ENCODE measurements around the gene SPRYD4.
"Not testable (repeated sequence)": the region's sequence is repeated elsewhere in the genome, so short reads cannot be mapped to it uniquely, and the experiment has no call there.

Gene SPRYD4

DNA sequence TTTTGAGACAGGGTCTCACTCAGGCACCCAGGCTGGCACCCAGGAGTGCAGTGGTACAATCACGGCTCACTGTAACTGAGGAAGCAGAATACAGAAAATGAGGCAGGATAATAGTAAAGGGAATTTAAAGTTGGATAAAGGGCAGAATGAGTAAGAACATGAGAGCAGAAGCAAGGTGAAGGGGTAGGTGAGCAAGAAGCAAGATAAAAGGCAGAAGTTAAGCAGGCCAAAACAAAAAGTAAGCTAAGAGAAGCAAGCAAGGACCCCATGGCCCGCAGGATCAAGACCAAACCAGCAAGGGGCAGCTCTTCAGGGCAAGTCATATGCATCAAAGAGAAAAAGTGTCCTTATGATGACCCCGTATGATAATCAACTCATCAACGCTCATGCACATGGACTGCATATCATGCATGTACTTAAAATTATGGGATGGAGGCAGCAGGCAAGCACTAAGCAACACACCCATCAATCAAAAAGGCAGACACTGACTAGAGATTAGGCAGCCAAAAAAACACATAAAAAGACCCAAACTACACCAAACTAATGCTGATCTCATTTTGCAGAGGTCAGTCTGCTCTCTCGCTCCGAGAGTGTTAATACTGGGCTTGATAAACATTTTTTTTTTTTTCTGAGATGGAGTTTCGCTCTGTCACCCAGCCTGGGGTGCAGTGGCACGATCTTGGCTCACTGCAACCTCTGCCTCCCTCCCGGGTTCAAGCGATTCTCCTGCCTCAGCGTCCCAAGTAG, 30.8 kb upstream of the SPRYD4 start:
- H3K4me1 ChIP-seq (ENCODE audit: insufficient read depth, insufficient read length): no peaks in the 10 kb centered on the region
- H3K9me3 ChIP-seq (ENCODE audit: insufficient read depth, low read length): 0 out of 2 replicates have a peak, but pooled peaks cover under 1% of the 10 kb centered on the region
- no peak overlapping the region for H3K4me3 ChIP-seq (ENCODE audit: insufficient read length, low read depth)
- no peaks in the 10 kb centered on the region for H3K27me3 ChIP-seq (ENCODE audit: insufficient read depth, insufficient read length)
- TF ChIP-seq ZNF274 (IDR thresholded peaks at IDR 0.05; ENCODE audit: low read depth, low read length) (no peak), SUZ12 (IDR thresholded peaks at IDR 0.05; ENCODE audit: extremely low read depth, insufficient read depth, insufficient read length) (no peak), YY1 (IDR thresholded peaks at IDR 0.05; ENCODE audit: insufficient read depth, insufficient read length) (no peak)
- H3K36me3 ChIP-seq (ENCODE audit: insufficient read depth, insufficient read length, low read length): peaks cover 21% of the 10 kb centered on the region
- no peak overlapping the region for H3K9ac ChIP-seq (ENCODE audit: insufficient read length, low read depth)
- DNase-seq (ENCODE audit: low read depth, low spot score): no peak

DNA sequence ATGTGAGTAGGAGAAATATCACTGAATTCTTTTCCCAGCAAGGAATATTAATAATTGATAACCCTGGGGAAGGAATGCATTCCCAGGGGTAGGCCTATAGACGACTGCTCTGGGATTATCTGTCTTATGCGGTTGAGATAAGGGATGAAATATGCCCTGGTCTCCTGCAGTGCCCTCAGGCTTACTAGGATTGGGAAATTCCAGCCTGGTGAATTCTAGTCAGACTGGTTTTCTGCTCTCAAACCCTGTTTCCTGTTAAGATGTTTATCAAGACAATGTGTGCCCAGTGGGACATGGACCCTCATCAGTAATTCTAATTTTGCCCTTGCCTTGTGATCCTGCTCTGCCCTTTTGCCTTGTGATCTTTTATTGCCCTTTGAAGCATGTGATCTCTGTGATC, 25.2 kb upstream of the SPRYD4 start:
- DNase-seq (ENCODE audit: low read depth, low spot score); H3K27me3 ChIP-seq (ENCODE audit: insufficient read depth, insufficient read length); H3K4me1 ChIP-seq (ENCODE audit: insufficient read depth, insufficient read length); H3K9ac ChIP-seq (ENCODE audit: insufficient read length, low read depth); H3K4me3 ChIP-seq (ENCODE audit: insufficient read length, low read depth): not testable (repeated sequence)
- H3K9me3 ChIP-seq (ENCODE audit: insufficient read depth, low read length): peaks cover 24% of the 10 kb centered on the region
- H3K36me3 ChIP-seq (ENCODE audit: insufficient read depth, insufficient read length, low read length): peaks cover 22% of the 10 kb centered on the region

DNA sequence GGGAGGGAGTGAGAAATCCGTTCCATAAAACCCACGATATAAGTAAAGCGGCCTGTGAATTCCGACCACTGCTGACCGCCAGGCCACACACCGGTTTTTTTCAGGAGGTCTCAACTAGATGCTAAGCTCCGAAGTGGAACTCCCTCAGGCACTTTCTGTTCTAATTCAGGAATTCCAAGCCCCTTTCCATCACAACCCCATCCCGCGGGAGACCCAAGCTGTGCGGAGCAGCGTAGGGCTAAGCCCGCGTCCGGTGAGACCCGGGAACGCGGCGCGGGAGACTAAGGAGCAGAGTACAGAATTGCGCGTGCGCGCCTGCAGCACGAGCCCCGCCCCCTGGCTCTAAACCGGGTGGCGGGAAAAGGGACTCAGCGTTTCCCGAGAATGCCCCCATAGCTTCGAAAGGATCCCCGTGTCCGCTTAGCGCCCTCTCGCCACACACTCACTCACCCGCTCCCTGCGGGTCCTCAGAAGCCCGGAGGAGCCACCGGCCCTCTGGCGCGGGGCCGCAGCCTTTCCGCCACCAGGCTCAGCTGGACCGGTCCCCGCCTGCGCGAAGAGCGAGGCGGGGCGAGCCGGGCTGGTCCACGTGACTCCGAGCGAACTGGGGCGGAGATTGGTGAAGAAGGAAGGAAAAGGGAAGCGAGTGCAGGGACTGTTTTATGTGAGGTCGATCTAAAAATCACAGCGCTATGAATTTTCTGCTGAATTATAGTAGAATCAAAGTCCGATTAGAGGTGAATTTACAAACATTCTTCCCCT, 19.3 kb upstream of the SPRYD4 start, which contains the start of gene TIMELESS:
TSS of gene TIMELESS (minus strand) at position 567 of the 762 bp plus-strand sequence. CDS start 15,256 bp downstream, outside the sequence.
- peaks cover 10% of the 10 kb centered on the region for H3K9me3 ChIP-seq (ENCODE audit: insufficient read depth, low read length)
- H3K9ac ChIP-seq (ENCODE audit: insufficient read length, low read depth): peak within 1 kb of the TSS; percentile 95
- peak within 1 kb of the TSS; percentile 70 for H3K4me3 ChIP-seq (ENCODE audit: insufficient read length, low read depth)
- no peak for TF ChIP-seq YY1 (IDR thresholded peaks at IDR 0.05; ENCODE audit: insufficient read depth, insufficient read length)
- no peak for TF ChIP-seq SUZ12 (IDR thresholded peaks at IDR 0.05; ENCODE audit: extremely low read depth, insufficient read depth, insufficient read length)
- TF ChIP-seq ZNF274 (IDR thresholded peaks at IDR 0.05; ENCODE audit: low read depth, low read length): no peak
- no peaks in the 10 kb centered on the region for H3K4me1 ChIP-seq (ENCODE audit: insufficient read depth, insufficient read length)
- peaks cover 18% of the 10 kb centered on the region for H3K36me3 ChIP-seq (ENCODE audit: insufficient read depth, insufficient read length, low read length)
- DNase-seq (ENCODE audit: low read depth, low spot score): peak; percentile 84
- no peaks in the 10 kb centered on the region for H3K27me3 ChIP-seq (ENCODE audit: insufficient read depth, insufficient read length)

DNA sequence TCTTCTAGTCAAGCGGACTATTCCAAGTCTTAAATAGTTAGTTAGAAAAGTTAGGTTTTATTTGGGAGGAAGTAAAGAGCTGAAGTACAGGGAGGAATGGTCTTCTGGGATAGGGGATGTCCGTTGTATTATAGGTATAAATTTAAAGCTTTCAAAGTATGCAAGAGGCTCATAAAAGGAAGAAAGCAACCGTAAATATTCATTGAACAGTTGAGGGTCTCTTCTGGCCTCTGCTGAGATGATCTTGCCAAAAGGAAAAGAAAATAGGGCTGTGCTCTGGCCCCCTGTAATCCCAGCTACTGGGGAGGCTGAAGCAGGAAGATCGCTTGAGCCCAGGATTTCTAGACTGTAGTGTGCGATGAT, 18.8 kb upstream of the SPRYD4 start:
- Histone ChIP-seq H3K9me3 (ENCODE audit: insufficient read depth, low read length) (peaks cover 4% of the 10 kb centered on the region; the same call in 1 of the 2 replicates), H3K4me3 (ENCODE audit: insufficient read length, low read depth) (peak overlapping the region; percentile 70)
- no peak for DNase-seq (ENCODE audit: low read depth, low spot score)

DNA sequence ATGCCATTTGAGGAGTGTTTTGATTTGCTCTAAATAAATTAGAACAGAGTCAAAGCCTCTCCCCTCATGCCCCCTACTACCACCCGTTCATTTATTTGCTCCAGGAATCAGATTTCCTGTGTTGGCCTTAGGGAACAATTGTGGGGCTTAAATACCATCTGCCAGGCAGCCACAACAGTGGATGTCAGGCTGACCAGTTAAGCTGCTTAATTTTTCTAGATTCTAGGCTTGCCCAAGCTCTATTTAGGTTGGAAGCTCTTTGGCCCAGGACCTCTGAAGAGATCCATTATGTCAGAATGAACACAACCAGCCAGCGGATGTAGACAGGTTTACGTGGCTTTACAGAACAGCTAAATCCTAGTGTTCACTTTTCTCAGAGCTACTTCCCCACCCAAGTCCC, 18.1 kb upstream of the SPRYD4 start:
- Histone ChIP-seq H3K4me1 (ENCODE audit: insufficient read depth, insufficient read length) (no peaks in the 10 kb centered on the region), H3K4me3 (ENCODE audit: insufficient read length, low read depth) (no peak overlapping the region), H3K36me3 (ENCODE audit: insufficient read depth, insufficient read length, low read length) (peaks cover 13% of the 10 kb centered on the region), H3K27me3 (ENCODE audit: insufficient read depth, insufficient read length) (no peaks in the 10 kb centered on the region), H3K9ac (ENCODE audit: insufficient read length, low read depth) (no peak overlapping the region), H3K9me3 (ENCODE audit: insufficient read depth, low read length) (no peaks in the 10 kb centered on the region)
- TF ChIP-seq SUZ12 (IDR thresholded peaks at IDR 0.05; ENCODE audit: extremely low read depth, insufficient read depth, insufficient read length) (no peak), ZNF274 (IDR thresholded peaks at IDR 0.05; ENCODE audit: low read depth, low read length) (no peak), YY1 (IDR thresholded peaks at IDR 0.05; ENCODE audit: insufficient read depth, insufficient read length) (no peak)
- DNase-seq (ENCODE audit: low read depth, low spot score): no peak

More for the DNA sequence above, 18.8 kb upstream of the SPRYD4 start:
- peaks cover 16% of the 10 kb centered on the region for H3K36me3 ChIP-seq (ENCODE audit: insufficient read depth, insufficient read length, low read length)
- TF ChIP-seq SUZ12 (IDR thresholded peaks at IDR 0.05; ENCODE audit: extremely low read depth, insufficient read depth, insufficient read length) (no peak), YY1 (IDR thresholded peaks at IDR 0.05; ENCODE audit: insufficient read depth, insufficient read length) (no peak), ZNF274 (IDR thresholded peaks at IDR 0.05; ENCODE audit: low read depth, low read length) (no peak)
- H3K9ac ChIP-seq (ENCODE audit: insufficient read length, low read depth): peak overlapping the region; percentile 95
- H3K4me1 ChIP-seq (ENCODE audit: insufficient read depth, insufficient read length): no peaks in the 10 kb centered on the region
- H3K27me3 ChIP-seq (ENCODE audit: insufficient read depth, insufficient read length): no peaks in the 10 kb centered on the region

DNA sequence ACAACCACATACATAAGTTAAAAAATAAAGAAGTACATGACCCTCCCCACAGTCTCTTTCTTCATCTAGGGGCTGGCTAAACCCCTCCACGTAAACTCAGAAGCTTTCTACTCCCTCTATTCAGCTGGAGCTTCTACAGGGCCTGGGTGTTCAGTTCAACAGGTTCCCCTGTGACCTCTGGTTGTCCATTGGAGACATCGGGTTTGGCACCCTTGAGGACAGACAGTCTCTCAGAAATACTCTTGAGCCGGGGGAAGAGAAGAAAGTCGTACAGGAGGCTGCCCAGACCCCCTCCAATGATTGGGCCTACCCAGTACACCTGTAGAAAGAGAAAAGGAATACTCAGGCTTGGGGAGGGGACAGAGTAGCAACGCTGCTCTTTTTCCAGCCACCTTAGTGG, 17.2 kb upstream of the SPRYD4 start:
- TF ChIP-seq ZNF274 (IDR thresholded peaks at IDR 0.05; ENCODE audit: low read depth, low read length) (no peak), SUZ12 (IDR thresholded peaks at IDR 0.05; ENCODE audit: extremely low read depth, insufficient read depth, insufficient read length) (no peak), YY1 (IDR thresholded peaks at IDR 0.05; ENCODE audit: insufficient read depth, insufficient read length) (no peak)
- H3K9ac ChIP-seq (ENCODE audit: insufficient read length, low read depth): no peak overlapping the region
- no peak overlapping the region for H3K4me3 ChIP-seq (ENCODE audit: insufficient read length, low read depth)
- no peaks in the 10 kb centered on the region for H3K4me1 ChIP-seq (ENCODE audit: insufficient read depth, insufficient read length)
- DNase-seq (ENCODE audit: low read depth, low spot score): no peak
- H3K36me3 ChIP-seq (ENCODE audit: insufficient read depth, insufficient read length, low read length): peaks cover 8% of the 10 kb centered on the region
- H3K9me3 ChIP-seq (ENCODE audit: insufficient read depth, low read length): no peaks in the 10 kb centered on the region
- no peaks in the 10 kb centered on the region for H3K27me3 ChIP-seq (ENCODE audit: insufficient read depth, insufficient read length)

DNA sequence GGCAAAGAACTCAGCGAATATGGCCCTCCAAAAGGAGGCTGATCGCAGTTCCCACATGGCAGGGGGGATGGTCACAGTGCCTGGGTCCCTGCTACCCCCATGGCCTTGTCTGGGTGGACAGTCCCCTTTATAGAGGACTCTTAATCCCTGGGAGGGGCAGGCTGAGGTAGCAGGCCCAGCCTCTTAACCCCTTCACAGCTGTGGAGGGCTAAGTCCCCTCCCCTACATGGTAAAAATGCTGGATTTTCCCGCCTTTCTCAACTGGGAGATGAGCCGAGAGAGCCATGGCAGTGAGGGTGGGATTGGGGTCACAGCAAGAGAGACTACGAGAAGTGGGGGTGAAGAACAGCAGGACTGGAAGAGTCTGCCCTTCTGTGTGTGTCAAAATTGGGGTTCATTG, 13.8 kb upstream of the SPRYD4 start, which contains the start of gene MIP:
TSS of gene MIP (minus strand) at position 101 of the 400 bp plus-strand sequence. CDS start at position 57, 44 bp downstream.
- Histone ChIP-seq H3K36me3 (ENCODE audit: insufficient read depth, insufficient read length, low read length) (no peaks in the 10 kb centered on the region), H3K9me3 (ENCODE audit: insufficient read depth, low read length) (no peaks in the 10 kb centered on the region), H3K4me3 (ENCODE audit: insufficient read length, low read depth) (no peak within 1 kb of the TSS), H3K9ac (ENCODE audit: insufficient read length, low read depth) (no peak within 1 kb of the TSS), H3K4me1 (ENCODE audit: insufficient read depth, insufficient read length) (no peaks in the 10 kb centered on the region), H3K27me3 (ENCODE audit: insufficient read depth, insufficient read length) (no peaks in the 10 kb centered on the region)
- DNase-seq (ENCODE audit: low read depth, low spot score): no peak
- TF ChIP-seq SUZ12 (IDR thresholded peaks at IDR 0.05; ENCODE audit: extremely low read depth, insufficient read depth, insufficient read length): no peak
- no peak for TF ChIP-seq ZNF274 (IDR thresholded peaks at IDR 0.05; ENCODE audit: low read depth, low read length)
- no peak for TF ChIP-seq YY1 (IDR thresholded peaks at IDR 0.05; ENCODE audit: insufficient read depth, insufficient read length)

Data from NT2/D1 (cell line).